ENCODE measurements around the gene HPCAL1. TPM values are rescaled to one million over a fixed set of nuclear protein-coding genes. Genes with fewer than 3 reads are reported as not detected.
"Not testable (repeated sequence)": the region's sequence is repeated elsewhere in the genome, so short reads cannot be mapped to it uniquely, and the experiment has no call there.

Gene HPCAL1
- total and polyA plus RNA-seq, 2 donors (not counting 3 experiments of a cell fraction or from before 2014, with no cell fraction given), result 56.5 to 77.4 TPM

DNA sequence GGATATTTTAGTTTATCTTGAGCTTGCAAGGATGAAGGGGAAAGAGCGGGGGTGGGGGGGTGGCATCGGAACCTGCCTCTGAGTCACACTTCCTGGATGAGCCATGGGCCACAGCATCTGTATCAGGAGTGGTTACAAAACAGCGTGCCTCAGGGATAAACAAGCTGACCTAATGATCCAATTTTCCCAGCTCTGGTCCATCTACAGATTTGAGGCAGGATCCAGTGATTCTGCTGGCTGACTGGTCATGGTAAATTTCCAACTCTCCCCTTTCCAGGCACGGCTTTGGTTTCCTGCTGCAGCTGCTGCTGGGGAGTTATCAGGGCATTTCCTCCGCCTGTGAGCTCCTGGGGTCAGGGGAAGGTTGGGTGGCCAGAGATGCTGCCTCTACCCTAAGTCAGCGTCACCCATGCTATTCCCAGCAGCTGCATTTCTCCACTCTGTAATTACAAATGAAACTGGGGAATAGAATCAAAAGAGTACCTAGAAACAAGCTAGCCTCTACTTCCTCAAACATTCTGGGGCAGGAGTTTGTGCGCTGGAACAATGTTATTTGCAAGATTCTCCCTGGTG, 4.7 kb upstream of the HPCAL1 start:
- Histone ChIP-seq H3K4me3 (replicated peaks in 1 of 3; ENCODE audit: insufficient read depth in 1 of 3, low read depth in 1 of 3, low read length in 3 of 3) (no peak overlapping the region), H3K36me3 (ENCODE audit: control insufficient read depth in 2 of 2, extremely low read depth in 1 of 2, insufficient read depth in 2 of 2, low read length in 2 of 2) (no peaks in the 10 kb centered on the region), H3K4me2 (ENCODE audit: insufficient read depth, low read length) (peak overlapping the region; percentile 31), H3K9me3 (replicated peaks; ENCODE audit: control insufficient read depth, insufficient read depth, low read length) (no peaks in the 10 kb centered on the region), H3K79me2 (ENCODE audit: control insufficient read depth, insufficient read depth, low read length) (peaks cover under 1% of the 10 kb centered on the region), H3K9me1 (replicated peaks; ENCODE audit: control insufficient read depth, extremely low read depth, insufficient read depth, low read length) (no peaks in the 10 kb centered on the region), H3K27ac (ENCODE audit: insufficient read depth, low read depth, low read length) (peak overlapping the region; percentile 9), H3K4me1 (ENCODE audit: control insufficient read depth, extremely low read depth, insufficient read depth, low read length) (peaks cover 18% of the 10 kb centered on the region), H3K27me3 (ENCODE audit: control insufficient read depth in 2 of 2, insufficient read depth in 2 of 2, low read length in 2 of 2) (no peaks in the 10 kb centered on the region), H4K20me1 (replicated peaks; ENCODE audit: control insufficient read depth, extremely low read depth, insufficient read depth, low read length) (no peaks in the 10 kb centered on the region), H3K9ac (replicated peaks; ENCODE audit: extremely low read depth, insufficient read depth, low read length) (no peak overlapping the region), H2AFZ (ENCODE audit: low read depth, low read length) (no peak overlapping the region)
- dilution Hi-C loops (cut with MboI; ENCODE audit: extremely low pct_ligation_motif_present, low sequenced_read_pairs), result no loop called here
- no peak for TF ChIP-seq MYC (IDR thresholded peaks at IDR 0.05; ENCODE audit: low read depth, low read length)
- TF ChIP-seq JUN (IDR thresholded peaks at IDR 0.05; ENCODE audit: borderline replicate concordance, insufficient read depth, insufficient read length, low read depth), result peak; percentile 74
- TF ChIP-seq EZH2 (IDR thresholded peaks at IDR 0.05; ENCODE audit: borderline replicate concordance, low read depth, low read length, severe bottlenecking), result no peak
- no peak for TF ChIP-seq POLR2A (IDR thresholded peaks at IDR 0.05; ENCODE audit: low read depth, low read length)
- TF ChIP-seq POLR2AphosphoS5 (IDR thresholded peaks at IDR 0.05; ENCODE audit: insufficient read depth, low read depth, low read length), result peak; percentile 70
- TF ChIP-seq GATA2 (IDR thresholded peaks at IDR 0.05; ENCODE audit: insufficient read depth, insufficient read length, low read depth, low read length), result peak; percentile 36
- peak; percentile 89 for TF ChIP-seq FOS (IDR thresholded peaks at IDR 0.05; ENCODE audit: borderline replicate concordance, insufficient read depth, low read length)
- TF ChIP-seq, protein P1, sequence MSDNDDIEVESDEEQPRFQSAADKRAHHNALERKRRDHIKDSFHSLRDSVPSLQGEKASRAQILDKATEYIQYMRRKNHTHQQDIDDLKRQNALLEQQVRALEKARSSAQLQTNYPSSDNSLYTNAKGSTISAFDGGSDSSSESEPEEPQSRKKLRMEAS (IDR thresholded peaks at IDR 0.05; ENCODE audit: insufficient read depth, insufficient read length), result no peak
- ChIA-PET POLR2A (interaction anchor here (0.5 kb wide), 1 partner anchor 84 kb away, joined by 3 read pairs; no protein-coding TSS in a partner anchor), CTCF (interaction anchor here (0.8 to 2.3 kb wide), 13 partner anchors 9 to 226 kb away, joined by 3 to 12 read pairs (median 4); no protein-coding TSS in a partner anchor)
- BruUV-seq (replicated peaks), result no TSS peak
- DNase-seq (ENCODE audit: low read depth, low spot score) (peak; percentile 78), FAIRE-seq (peak; percentile 91)
- intact Hi-C loops (cut with micrococcal nuclease), result loop anchor here (1.0 kb wide), 1 partner anchor 13 kb away; no protein-coding TSS in a partner anchor

DNA sequence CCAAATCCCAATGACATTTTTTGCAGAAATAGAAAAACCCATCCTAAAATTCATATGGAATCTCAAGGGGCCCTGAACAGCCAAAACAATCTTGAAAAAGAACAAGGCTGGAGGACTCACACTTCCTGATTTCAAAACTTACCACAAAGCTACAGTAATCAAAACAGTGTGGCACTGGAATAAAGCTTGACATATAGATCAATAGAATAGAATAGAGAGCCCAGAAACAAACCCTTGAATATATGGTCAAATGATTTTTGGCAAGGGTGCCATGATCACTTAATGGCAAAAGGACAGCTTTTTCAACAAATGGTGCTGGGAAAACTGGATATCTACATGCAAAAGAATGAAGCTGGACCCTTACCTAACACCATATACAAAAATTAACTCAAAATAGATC, 3.9 kb upstream of the HPCAL1 start:
- DNase-seq (ENCODE audit: low read depth, low spot score); H3K27ac ChIP-seq (ENCODE audit: insufficient read depth, low read depth, low read length); H3K9ac ChIP-seq (replicated peaks; ENCODE audit: extremely low read depth, insufficient read depth, low read length); dilution Hi-C loops (cut with MboI; ENCODE audit: extremely low pct_ligation_motif_present, low sequenced_read_pairs); H3K4me2 ChIP-seq (ENCODE audit: insufficient read depth, low read length); H3K9me1 ChIP-seq (replicated peaks; ENCODE audit: control insufficient read depth, extremely low read depth, insufficient read depth, low read length); BruUV-seq (replicated peaks); H3K4me3 ChIP-seq (replicated peaks in 1 of 3; ENCODE audit: insufficient read depth in 1 of 3, low read depth in 1 of 3, low read length in 3 of 3); FAIRE-seq; H3K36me3 ChIP-seq (ENCODE audit: control insufficient read depth in 2 of 2, extremely low read depth in 1 of 2, insufficient read depth in 2 of 2, low read length in 2 of 2); H3K9me3 ChIP-seq (replicated peaks; ENCODE audit: control insufficient read depth, insufficient read depth, low read length); H3K79me2 ChIP-seq (ENCODE audit: control insufficient read depth, insufficient read depth, low read length); H2AFZ ChIP-seq (ENCODE audit: low read depth, low read length); H4K20me1 ChIP-seq (replicated peaks; ENCODE audit: control insufficient read depth, extremely low read depth, insufficient read depth, low read length); POLR2A ChIA-PET; H3K27me3 ChIP-seq (ENCODE audit: control insufficient read depth in 2 of 2, insufficient read depth in 2 of 2, low read length in 2 of 2): not testable (repeated sequence)
- intact Hi-C loops (cut with micrococcal nuclease), result loop anchor here (1.0 kb wide), 1 partner anchor 13 kb away; no protein-coding TSS in a partner anchor
- CTCF ChIA-PET, result interaction anchor here (0.8 to 2.3 kb wide), 11 partner anchors 10 to 226 kb away, joined by 3 to 12 read pairs (median 4); no protein-coding TSS in a partner anchor
- H3K4me1 ChIP-seq (ENCODE audit: control insufficient read depth, extremely low read depth, insufficient read depth, low read length), result peaks cover 18% of the 10 kb centered on the region

Data from endothelial cell of umbilical vein (primary cell).